Amygdala (tissue), 56 donors: ENCODE results near the gene ANKRD33.

Experiments
- DNase-seq, 56 donors: peaks; one replicate each; lab custom pipeline; 2025; lab: John Stamatoyannopoulos, UW

Gene ANKRD33

DNA sequence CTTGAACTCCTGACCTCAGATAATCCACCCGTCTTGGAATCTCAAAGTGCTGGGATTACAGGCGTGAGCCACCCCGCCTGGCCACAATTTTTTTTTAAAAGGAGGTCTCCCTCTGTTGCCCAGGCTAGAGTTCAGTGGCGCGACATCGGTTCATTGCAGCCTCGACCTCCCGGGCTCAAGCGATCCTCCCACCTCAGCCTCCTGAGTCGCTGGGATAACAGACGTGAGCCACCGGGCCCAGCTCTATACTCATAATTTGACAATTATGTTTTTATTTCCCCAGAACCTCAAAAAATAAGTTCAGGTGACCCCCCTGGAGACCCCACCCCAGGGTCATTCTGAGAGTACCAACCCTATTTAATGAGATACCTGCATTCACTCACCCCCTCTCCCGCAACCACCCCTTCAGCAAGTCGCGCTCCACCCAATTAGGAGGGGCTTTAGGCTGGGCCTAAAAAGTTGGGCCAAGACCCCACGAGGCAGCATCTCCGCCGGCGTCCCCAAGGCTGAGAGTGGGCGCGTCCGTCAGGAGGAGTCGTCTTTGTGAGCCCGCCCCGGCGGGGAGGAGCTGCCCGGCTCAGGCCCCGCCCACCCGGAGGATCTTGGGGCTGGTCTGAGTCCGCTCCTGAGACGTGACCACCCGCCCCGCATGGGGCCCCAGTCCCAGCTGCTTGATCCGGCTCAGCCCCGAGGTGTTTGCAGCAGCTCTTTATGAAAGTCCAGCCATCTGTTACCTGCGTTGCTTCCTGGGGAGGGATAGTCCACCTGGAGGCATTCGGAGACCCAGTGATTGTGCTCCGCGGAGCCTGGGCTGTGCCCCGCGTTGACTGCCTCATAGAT lies at the start of gene ANKRD33:
Gene ANKRD33, plus strand, starts transcription at position 628 of the 840 bp plus-strand sequence. Its CDS starts 84 bp downstream, at position 712.
- DNase-seq = peak in 1 of 56 donors; percentile 23

GRCh38 chr12:51838762-51839161 lies 49.1 kb upstream of the ANKRD33 start:
- no peak for DNase-seq

DNA sequence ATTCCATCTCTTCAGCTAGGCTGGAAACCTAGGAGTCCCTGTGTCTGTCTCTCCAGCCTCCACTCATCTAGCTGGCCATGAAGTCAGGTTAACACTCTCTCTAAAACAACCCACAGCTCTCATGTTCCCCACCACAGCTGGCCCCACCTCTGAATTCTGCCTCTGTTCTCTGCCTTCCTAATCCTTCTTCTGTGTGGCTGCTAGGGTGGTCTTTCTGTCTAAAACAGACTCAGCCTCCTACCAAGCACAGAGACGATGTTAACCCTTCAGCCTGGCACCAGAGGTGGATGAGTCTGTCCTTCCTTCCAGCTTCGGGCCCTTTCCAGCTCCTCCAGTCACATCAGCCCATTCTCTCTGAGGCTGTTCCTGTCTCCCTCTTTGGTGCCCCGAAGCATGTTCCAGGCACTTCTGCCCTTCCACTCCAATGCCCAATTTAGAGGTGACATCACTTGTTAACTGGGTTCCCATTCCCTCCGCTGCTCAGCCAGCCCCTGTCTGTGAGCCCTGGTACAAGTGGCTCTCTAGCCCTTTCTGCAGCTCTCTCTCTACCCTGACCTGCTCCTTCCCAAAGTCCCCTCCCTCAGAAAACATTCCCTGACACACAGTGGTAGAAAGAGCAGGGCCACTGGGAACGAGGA lies 48.5 kb upstream of the ANKRD33 start:
- DNase-seq = no peak

- DNase-seq = no peak
Measured at GRCh38 chr12:51840966-51841365, 46.9 kb upstream of the ANKRD33 start.

- no peak for DNase-seq
Measured at GRCh38 chr12:51841727-51842126, 46.2 kb upstream of the ANKRD33 start.

DNA sequence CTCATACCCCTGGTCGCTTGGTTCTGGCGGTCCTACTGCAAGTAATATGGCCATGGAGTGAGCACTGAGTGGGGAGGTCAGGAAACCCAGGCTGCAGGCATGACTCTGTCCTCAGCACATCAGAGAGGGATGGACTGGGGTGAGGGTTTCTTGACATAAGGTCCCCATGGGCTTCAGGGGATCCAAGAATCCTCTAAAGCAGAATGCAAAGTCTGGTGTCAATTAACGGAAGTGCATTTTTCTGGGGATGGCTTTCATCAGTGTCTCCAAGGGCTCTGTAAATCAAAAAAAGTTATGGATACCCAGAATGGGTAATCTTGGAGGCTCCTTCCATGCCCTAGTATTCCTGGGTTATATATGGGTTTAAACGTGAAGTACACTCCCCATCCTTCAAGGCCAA lies 43.0 kb upstream of the ANKRD33 start:
- no peak for DNase-seq

DNA sequence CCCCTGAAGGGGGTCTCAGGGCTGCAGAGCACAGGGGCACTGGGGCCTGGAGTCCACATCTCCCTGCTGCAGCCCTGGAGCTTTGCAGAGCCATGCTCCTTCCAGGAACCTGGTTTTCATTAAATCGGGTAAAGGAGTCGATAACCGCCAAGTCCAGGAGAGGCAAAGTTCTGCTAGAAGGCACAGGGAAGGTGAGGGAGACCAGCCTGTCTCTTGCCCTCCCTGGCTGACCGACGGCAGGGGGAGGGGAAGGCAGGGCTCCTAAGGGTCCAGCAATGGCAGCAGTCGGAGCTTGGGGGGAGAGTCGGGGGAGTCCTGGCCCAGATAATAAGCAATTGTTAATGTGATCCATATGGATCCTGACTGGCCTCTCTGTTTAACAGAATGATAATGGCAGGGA lies 42.4 kb upstream of the ANKRD33 start:
- no peak for DNase-seq

- no peak for DNase-seq
Measured at GRCh38 chr12:51846271-51846691, 41.6 kb upstream of the ANKRD33 start.

DNA sequence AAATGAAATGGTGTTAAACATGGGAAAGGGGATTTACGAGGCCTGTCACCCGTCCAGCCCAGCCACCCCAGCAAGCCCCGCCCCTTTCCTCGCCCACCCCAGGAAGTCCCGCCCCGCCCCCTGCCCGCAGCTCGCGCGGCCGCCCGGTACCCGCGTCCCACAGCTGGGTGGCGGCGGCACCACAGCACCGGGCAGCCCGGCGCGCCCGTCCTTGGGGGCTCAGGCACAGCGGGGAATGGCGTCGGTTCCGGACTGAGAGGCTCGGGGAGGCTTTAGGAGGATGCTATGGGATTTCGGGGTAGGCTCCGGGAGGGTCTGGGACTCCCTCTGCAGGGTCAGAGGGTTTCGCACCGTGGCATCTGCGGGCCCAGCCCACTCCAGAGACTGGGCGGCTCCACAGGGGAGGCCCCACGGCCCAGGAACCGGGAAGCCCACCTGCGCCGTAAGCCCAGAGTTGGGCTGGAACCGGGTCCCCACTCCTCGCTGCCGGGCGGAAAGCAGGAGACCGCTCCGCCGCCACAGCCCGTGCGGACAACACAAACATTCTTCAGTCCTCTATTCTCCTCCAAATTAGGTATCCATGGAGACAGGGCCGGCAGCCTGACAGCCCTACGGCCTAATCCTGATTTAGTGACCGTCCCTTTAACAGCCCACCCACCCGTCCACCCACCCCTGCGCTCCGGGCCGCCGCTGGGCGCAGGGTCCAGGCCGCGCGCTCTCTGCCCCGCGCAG lies 40.8 kb upstream of the ANKRD33 start:
- peak in 11 of 56 donors; percentile 4 to 47 (median 18) for DNase-seq

GRCh38 chr12:51847643-51848325 lies 40.1 kb upstream of the ANKRD33 start:
- DNase-seq = peak in 1 of 56 donors; percentile 73

DNA sequence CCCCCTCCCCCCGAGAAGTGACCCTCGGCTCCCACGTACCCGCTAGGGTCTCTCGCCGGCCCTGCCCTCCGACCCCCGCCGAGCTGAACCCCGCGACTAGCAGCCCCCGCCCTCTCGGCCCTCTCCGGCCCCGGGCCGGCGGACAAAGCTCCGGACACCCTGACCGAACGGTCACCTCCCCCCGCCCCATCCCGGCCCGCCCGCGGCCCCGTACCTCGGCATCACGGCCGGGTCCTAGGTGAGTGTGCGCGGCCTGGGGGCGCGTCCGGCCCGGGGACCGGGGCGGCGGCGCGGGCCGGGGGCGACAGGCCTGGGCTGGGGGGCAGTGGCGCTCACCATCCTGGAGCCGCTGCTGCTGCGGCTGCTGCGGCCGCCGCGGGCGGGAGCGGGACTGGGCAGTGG lies 39.6 kb upstream of the ANKRD33 start, which contains the start of gene FIGNL2:
Gene FIGNL2, minus strand, starts transcription at position 393 of the 402 bp plus-strand sequence. CDS start 26,305 bp downstream, outside the sequence.
- DNase-seq = peak in 2 of 56 donors; percentile 11 to 73

DNA sequence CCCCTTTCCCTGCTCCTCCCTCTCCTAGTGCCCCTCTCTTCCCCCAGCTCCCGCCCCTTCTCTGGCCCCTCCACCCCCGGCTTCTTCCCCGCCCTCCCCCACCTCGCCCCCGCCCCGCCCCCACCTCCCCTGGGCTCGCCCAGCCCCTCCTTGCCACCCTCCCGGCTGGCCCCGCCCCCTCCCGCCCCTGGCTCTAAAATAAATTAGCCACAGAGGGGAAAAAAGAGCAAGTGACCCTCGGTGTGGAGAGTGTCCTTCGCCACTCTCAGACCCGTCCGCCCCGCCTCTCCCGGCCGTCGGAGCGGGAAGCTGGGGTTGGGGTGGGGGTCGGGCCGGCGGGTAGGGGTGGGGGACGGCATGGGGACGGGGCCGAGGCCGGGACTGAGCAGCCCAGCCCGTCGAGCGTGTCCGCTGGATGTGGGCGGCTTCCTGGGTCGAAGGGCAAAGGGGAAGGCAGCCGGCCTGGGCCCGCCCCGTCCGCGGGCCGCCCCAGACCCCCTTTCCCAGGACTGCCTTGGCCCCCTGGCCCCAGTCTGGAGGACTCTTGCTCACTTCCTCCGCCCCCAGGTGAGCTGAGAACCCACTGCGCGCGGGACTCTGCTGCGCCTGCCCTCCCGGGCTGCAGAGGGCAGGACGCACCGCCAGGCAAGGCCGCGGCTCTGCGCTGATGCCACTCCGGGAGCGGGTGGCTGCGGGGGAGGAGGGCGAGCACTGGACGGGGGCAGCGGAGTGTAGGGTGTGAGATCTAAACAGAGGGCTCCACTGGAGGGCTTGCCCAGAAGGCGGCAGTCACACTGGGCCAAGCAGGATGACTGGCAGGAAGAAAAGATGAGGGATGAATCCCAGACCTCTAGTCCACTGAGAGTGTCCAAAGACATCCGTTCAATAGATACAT lies 38.8 kb upstream of the ANKRD33 start:
- peak in 1 of 56 donors; percentile 61 for DNase-seq

DNA sequence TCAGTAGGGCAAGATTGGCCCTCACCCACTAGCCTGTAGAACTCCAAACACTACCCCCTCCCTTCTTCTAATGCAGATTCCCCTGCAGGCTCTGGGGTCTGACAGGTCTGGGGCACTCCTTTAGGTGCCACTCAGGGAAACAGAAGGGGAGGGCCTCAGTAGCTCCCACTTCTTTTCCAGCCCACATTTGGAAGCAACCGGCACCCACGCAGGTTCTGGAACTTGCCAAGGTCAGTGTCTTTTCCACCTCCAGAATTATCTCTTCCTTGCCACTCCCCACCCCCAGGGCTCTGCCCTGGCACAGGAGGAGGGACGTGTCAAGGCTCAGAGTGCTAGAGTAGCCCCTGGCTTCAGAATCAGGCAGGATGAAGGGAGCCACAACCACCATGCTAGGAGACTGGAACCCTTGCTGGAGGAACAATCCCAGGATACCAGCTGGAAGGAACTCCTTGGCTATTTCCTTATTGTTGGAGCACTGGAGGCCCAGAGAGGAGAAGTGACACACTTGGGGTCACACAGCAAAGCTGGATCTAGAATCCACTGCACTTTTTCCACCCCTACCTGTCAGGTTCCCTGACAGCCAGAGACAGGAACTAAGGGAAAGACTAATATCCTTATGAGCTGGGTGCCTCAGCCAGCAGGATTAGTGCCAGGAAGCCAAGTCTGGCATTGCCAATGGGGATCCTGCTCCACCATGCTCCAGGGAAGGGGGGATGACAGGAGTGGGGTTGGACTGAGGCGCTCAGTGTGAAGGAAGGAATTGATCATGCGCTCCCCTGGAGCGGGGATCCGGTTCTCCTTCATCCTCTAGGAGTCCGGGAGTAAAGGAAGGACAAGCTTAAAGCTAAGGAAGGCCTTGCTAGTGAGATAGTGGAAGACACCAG lies 37.6 kb upstream of the ANKRD33 start:
- DNase-seq = no peak

DNA sequence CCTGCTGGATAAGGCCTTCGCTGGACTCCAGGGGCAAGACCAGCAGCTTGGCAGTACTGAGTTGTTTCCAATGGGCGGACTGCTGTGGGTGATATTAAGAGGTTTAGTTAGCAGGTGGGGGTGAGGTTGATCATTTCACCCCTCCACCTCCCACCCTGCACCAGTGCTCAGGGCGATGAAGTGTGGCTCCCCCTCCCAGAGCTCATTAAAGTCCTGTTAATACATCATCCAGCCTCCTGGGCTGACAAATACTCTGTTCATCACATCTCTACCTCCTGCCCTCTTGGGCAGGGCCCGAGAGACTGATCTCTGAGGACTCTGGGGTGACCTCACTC lies 37.0 kb upstream of the ANKRD33 start:
- no peak for DNase-seq

DNA sequence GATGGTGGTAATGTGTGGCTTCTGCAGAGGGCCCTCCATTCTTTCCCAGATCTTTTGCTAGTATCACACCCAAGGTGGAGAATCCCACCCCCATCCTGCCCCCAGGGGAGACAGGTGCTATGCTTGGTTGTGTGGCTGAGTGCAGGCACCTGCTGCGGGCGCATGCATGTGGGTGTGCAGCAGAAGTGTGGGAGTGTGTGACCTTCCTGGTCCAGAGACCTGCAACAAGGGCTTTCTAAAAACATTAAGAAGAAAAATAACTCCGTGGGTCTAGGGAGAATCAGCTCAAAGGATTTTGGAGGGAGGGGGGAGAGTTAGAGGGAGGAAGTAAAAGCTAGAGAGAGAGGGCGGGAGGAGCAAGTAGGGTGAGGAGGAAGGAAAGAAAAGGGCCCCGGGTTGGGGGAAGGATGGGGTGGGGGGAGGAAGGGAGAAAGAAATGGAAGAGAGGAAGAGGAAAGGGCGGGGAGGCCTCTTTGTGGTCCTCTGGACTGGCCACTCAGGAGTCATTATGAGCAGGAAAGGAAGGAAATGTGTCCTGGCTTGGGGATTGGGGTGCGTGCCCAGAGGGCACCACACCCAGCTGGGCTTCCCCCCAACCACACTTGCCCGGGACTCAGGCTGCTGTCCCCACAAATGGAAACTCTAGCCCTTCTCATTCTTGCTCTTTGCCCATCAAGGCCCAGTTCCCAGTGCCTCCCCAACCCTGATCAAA lies 36.3 kb upstream of the ANKRD33 start:
- no peak for DNase-seq

DNA sequence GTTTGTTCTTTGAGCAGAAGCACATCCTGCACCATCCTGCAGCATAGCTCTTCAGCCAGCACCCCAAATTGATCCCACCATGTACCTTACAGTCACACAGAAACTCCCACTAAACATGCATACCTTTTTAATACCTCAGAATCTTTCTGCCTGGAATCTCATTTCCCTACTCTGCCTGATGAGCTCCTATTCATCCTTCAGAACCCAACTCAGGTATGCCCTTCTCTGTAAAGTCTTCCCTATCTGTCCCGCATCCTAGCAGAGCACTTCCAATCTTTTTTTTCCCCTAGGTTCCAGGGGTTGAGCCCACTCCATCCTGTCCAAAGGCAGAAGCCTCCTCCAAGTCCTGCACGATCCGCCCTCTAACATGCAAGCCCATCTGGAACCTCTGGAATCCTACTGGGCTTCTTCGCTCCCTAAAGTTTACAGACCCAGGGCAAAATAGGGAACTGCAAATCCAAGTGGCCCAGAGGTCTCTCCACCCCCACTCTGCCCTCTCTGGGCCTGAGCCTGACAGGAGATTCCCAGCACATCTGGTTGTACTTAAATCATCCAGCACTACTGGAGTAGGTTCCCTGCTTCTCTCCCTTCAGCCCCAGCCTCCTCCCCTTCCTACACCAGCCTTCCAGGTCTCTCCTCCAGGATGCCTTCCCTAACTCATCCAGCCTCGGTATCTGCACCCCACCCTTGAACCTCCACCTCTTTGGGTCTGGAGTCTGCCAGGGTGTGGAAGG lies 35.3 kb upstream of the ANKRD33 start:
- no peak for DNase-seq
